DMS53 (cell line): ENCODE measurements around the gene TCTA.
A peak's percentile ranks its signal among the peaks of the same experiment; 100 is the strongest.

Source experiments
- DNase-seq: peaks from one replicate; lab custom pipeline; 2025; lab: John Stamatoyannopoulos, UW

TCTA gene

GRCh38 chr3:49410846-49411534 lies 1.2 kb upstream of the TCTA start:
- DNase-seq: no peak

DNA sequence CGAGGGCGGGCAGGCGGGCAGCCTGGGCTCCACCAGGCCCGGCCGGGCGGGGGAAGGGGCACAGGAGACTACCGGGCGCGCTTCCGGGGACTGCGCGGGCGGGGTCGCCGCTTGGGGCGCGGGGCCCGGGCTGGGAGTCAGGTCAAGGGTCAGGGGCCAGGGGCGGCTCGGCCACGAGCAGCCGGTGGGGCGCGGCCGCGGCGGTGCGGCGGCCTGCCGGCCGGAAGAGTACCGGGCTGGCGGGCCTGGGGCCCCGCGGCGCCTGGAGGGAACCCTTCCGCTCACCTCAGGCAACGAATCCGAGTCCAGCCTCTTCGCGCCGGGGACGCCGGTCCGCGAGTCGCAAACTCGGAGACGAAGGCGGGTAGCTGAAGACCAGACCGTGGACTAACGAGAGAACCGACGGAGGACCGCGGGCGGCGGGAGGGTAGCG lies 672 bp upstream of the TCTA start:
- peak; percentile 58 for DNase-seq

DNA sequence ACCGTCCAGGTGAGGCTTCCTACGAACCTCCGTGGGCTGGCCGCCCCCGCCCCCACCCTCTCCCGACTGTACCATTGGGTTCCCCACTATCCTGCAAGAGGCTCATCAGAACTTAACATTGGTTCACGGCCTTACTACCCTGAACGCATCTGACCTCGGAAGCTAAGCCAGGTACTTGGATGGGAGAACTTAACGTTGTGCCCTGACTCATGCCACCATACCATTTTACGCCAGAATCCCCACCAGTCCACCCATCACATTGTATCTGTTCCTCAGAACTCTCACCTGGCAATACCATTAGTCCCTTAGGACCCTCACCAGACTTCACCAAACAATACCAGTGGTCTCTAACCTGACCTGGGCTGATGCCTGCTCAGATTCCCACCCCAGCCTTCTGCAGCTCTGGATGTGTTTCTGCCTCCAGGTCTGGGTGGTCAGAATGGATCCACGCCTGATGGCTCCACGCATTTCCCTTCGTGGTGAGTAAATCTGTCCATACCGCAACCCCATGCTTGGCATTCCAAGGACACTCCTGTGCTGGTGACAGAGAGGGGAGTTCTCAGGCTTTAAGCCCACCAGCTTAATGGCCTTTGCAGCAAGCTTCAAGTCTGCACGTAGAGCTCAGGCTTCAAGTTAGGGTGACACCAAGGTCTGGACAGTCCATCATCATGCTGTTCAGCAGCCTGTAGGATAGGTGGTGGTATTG lies 562 bp downstream of the TCTA start:
- peak; percentile 46 for DNase-seq

DNA sequence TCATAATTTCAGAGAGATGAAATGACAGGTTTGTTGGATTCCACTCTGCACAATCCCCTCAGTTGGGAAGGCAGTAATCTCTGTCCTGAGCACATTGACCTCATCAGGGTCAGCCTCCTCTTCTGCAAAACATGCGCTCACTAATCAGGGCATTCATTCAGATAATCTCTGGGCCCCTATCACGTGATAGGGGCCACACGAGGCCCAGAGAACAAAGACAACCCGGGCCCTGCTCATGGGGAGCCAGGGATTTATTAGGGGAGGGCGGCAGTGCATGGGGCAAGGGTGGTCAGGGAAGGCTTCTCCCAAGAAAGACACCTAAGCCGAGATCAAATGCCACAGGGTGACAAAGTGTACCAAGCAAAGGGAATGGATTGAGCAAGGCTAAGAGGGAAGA lies 1.1 kb downstream of the TCTA start:
- no peak for DNase-seq

- no peak for DNase-seq
These were observed 2.5 kb downstream of the TCTA start for GRCh38 chr3:49414753-49415152.

DNA sequence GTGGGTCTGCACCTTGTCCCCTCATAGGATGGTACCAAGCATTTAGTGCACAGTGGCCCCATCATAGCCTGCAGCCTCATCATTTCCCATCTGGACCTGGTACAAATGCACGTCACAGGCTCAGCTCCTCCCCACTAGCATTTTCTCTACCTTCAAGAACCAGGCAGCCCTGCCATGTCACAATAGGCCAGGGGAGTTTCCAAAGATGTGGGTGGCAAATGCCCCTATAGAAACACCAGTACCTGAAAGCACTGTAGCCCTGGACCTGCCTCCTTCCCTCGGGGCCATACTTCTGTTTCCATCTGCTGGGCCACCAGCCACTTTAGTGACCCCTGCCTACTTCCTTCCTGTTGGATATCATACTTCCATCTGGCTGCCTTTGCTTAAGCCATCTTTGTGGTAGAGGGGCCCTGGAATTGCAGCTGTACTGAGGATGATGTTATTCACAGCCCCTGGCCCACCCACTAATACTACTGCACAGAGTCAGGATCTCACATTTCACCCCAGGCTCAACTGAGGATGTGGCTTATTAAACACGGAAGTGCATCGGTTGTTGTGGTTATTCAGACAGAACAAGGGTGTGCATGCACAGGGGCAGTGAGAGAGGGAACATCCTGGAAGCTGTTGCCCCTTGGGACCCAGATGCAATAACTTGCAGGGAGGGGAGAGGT lies 3.8 kb downstream of the TCTA start:
- DNase-seq: no peak

- no peak for DNase-seq
These were observed 4.6 kb downstream of the TCTA start for GRCh38 chr3:49416867-49417266.

DNA sequence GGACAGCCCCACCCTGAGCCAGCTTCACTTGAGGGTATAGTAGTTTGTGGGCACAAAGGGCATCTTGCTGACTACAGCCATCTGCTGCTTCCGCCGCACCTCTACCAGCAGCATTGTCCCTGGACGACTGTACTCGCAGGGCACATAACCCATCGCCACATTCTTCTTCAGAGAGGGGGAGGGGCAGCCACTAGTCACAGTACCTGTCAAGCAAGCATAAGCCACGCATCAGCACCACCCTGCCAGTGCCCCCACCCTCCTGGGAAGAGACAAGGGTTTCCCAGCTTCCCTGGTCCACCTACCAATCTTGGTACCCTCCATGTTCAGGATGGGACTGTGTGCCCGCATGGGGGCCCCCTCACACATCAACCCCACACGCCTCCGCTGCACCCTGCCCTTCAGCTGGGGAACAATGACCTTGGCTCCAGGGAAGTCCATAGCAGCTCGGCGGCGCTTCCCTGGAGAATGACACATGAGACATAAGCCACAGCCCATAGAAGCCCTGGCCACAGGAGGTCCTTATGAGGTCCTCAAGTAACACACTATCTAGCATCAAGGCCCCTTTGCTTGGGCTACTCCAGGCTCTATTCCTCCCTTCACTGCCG lies 5.4 kb downstream of the TCTA start:
- no peak for DNase-seq

DNA sequence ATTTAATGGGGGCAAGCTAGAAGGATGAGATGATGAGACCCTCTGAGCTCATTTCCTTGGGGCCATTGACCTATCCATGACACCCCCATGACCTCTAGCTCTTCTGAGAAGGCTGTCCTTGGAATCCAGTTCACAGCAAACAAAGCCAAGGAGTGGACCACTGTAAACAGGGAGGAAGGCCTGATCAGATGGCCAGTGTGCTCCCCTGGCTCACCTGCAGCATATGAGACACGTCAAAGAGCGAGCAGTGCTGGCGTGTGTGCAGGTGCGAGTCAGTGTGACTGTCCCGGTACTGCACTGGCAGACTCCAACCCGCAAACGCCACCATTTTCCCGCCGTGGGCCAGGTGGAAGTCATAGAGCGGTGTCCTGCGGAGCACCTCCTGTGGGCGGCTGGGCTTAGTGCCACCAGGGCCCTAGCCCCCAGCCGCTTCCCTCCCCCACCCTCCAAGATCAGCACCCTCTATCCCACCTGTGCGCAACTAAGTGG lies 9.7 kb downstream of the TCTA start:
- DNase-seq: no peak

DNA sequence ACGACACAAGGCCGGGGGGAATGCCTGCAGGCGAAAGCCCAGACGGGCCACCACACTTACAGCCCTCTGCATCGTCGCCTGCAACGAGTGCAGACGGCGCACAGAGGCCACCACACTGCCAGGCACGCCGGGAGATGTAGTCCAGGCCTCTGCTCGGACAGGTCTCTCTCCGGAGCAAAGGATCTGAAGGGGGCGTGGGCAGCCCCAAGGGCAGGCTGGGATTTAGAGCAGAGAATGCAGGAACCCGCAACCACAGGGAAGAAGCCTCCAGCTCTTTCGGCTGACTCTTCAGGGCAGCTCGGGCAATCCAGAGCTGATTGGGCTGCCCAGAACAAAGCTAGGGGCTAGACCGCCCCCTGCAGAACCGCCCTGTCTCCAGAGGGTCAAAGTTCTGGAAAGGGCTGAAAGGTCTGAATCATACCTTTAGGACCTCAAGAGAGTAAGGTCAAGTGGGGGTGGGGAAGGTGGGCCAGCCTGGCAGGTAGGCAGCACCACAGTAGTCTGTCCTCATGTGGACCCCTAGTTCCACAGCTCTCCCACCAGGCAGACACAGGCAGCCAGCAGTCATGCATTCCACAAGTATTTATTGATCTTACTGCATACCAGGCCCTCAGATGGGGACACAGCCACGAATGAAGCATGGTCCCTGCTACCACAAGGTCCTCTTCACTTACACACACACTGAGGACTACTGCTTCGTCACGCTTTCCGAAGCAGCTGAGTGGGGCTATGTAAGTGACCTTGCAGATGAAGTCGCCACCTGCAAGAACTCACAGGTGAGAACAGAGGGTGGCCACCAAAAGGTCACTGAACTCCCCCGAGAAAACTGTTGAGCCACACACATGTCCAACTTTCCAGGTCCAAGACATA lies 10.4 kb downstream of the TCTA start, which contains the start of gene AMT:
AMT (minus strand) TSS at position 95 of the 870 bp plus-strand sequence; CDS start at position 72, 23 bp downstream.
- no peak for DNase-seq

DNA sequence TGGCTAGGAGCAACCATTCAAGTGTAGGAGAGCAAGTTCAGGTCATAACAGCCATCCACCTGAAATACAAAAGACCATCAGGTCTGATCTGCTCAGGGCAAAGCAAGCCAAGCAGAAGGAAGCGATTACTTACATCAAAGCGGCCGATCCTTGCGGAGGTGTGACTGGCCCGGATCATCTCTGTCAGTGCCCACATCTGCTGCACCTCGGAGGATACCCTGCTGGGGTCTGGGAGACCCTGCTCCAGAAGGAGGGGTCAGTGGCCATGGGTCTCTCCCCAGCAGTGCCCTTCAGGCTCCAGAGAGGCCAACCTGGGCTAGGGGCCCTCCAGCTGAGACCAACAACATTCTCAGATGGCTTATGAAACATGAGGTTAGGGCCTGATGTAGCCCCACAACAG lies 12.6 kb downstream of the TCTA start:
- no peak for DNase-seq

- DNase-seq: no peak
These were observed 15.4 kb downstream of the TCTA start for GRCh38 chr3:49427586-49427985.

DNA sequence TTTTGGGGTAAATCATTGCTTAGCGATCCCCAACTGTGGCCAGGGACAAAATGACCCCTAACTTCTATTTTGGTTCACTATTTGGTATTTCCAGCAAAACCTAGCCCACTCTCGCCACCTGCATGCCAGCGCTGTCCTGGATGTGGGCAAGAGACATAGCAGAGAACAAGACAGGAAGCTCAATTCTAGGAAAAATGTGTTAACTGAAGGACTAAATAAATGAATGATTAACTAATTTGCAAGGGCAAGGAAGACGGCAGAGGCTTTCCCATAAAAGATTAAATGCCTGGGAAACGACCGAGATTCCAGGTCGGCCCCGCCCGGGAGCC lies 16.5 kb downstream of the TCTA start:
- DNase-seq: peak; percentile 47

- no peak for DNase-seq
These were observed 22.5 kb downstream of the TCTA start for GRCh38 chr3:49434731-49435130.

DNA sequence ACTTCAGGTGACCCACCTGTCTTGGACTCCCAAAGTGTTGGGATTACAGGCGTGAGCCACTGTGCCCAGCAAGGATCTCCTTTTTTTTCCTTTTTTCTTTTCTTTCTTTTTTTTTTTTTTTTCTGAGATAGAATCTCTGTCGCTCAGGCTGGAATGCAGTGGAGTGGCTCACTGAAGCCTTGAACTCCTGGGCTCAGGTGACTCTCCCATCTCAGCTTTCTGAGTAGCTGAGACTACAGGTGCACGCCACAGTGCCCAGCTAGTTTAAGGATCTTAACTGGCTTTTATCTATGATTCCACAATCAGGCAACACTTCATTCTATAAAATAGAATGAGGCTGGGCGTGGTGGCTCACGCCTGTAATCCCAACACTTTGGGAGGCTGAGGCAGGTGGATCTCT lies 33.2 kb downstream of the TCTA start:
- DNase-seq: no peak

- DNase-seq: no peak
These were observed 41.4 kb downstream of the TCTA start for GRCh38 chr3:49453621-49454020.

DNA sequence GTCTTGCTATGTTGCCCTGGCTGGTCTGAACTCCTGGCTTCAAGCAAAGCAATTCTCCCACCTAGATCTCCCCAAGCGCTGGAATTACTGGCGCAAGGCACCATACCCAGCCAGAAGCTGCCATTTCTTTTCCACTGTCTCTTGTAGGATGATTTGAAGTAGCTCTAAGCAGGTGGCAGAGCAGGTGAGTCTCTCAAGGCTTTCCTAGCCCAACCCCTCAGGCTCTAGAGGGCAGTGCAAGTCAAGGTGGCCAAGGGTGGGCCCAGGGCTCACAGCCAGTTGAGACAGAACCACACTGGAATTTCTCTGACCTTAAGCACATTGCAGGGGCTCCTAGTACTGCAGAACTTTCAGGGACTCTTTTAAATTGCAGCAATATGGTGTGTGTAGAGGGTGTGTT lies 42.2 kb downstream of the TCTA start:
- peak; percentile 27 for DNase-seq

DNA sequence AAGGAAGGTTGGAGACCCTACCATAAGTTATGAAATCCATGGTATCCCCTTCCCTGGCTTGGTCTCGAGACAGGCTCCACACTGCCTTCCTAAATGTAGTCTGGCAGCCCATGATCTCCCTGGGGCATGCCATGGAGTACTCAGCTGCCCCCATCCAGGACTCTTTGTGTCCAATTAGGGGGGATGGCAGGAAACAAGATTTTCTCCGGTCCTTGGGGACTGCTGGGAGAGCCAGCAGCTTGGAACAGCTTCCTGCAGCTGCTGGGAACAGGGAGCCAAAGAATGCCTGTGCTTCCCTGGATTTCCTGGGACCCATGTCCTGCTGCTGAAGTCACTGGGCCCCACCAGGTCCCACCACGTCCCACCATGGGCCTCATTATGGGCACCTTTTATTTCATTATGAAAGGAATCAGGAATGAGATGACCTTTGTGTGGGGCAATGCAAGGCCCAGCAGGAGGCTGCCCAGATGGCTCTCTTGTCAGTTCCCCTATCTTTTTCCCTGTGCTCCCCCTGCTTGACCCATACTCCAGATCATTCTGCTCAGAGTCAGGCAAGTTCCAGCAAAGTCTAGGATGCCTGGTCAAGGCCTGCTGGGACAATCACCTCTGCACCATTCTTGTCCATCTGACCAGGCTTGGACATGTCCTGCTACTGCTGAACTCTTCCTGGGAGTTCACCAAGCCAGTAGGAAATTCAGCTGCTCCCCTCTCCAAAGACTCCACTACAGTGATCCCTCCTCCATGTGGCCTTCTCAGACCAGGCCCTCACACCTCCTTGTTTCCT lies 42.9 kb downstream of the TCTA start:
- DNase-seq: no peak

- DNase-seq: no peak
These were observed 44.2 kb downstream of the TCTA start for GRCh38 chr3:49456466-49456865.

- DNase-seq: no peak
These were observed 48.1 kb downstream of the TCTA start for GRCh38 chr3:49460188-49460890.
